HG02798 (cell line): Measurements from ENCODE around the gene SEPHS1.
"Not testable (repeated sequence)": the region's sequence is repeated elsewhere in the genome, so short reads cannot be mapped to it uniquely, and the experiment has no call there.

Experiments
- ATAC-seq: cut with Tn5 transposase; IDR thresholded peaks from one replicate; pipeline ENCODE4 v1.9.1; 2021; ENCODE audit warnings: mild to moderate bottlenecking; ENCODE audit not compliant: unreplicated experiment, poor library complexity

The SEPHS1 gene

GRCh38 chr10:13365243-13365642, 17.1 kb upstream of the SEPHS1 start:
- ATAC-seq: no peak

GRCh38 chr10:13360587-13360986, 12.5 kb upstream of the SEPHS1 start:
- ATAC-seq: no peak

- ATAC-seq: no peak
Observed at GRCh38 chr10:13356392-13356791, 8.3 kb upstream of the SEPHS1 start.

GRCh38 chr10:13354783-13355182, 6.7 kb upstream of the SEPHS1 start:
- no peak for ATAC-seq

GRCh38 chr10:13352519-13352918, 4.4 kb upstream of the SEPHS1 start:
- ATAC-seq: peak; percentile 27

GRCh38 chr10:13351340-13351915, 3.3 kb upstream of the SEPHS1 start:
- ATAC-seq: no peak

GRCh38 chr10:13349463-13350274, 1.6 kb upstream of the SEPHS1 start:
- ATAC-seq: no peak

- ATAC-seq: peak; percentile 76
Observed at GRCh38 chr10:13347500-13348156, 465 bp downstream of the SEPHS1 start.

GRCh38 chr10:13347043-13347499, 1.0 kb downstream of the SEPHS1 start:
- ATAC-seq: peak; percentile 34

GRCh38 chr10:13346283-13347042, 1.6 kb downstream of the SEPHS1 start:
- no peak for ATAC-seq

- peak; percentile 97 for ATAC-seq
Observed at GRCh38 chr10:13340626-13341376, 7.3 kb downstream of the SEPHS1 start.

- ATAC-seq: peak; percentile 16
Observed at GRCh38 chr10:13340068-13340467, 8.0 kb downstream of the SEPHS1 start.

GRCh38 chr10:13338390-13339110, 9.5 kb downstream of the SEPHS1 start:
- no peak for ATAC-seq

GRCh38 chr10:13337827-13338196, 10.3 kb downstream of the SEPHS1 start:
- ATAC-seq: no peak

GRCh38 chr10:13337128-13337826, 10.8 kb downstream of the SEPHS1 start:
- no peak for ATAC-seq

GRCh38 chr10:13335881-13336280, 12.2 kb downstream of the SEPHS1 start:
- peak; percentile 31 for ATAC-seq

- ATAC-seq: no peak
Observed at GRCh38 chr10:13334556-13334955, 13.5 kb downstream of the SEPHS1 start.

GRCh38 chr10:13331646-13332045, 16.4 kb downstream of the SEPHS1 start:
- no peak for ATAC-seq

GRCh38 chr10:13330980-13331379, 17.1 kb downstream of the SEPHS1 start:
- ATAC-seq: not testable (repeated sequence)
